Measurements from ENCODE around the gene PLEKHF1. TPM values are rescaled to one million over a fixed set of nuclear protein-coding genes. Genes with fewer than 3 reads are reported as not detected.
A peak's percentile ranks its signal among the peaks of the same experiment; 100 is the strongest.

Gene PLEKHF1
- total RNA-seq, 1 donor from 2014 or later = 9.6 TPM

DNA sequence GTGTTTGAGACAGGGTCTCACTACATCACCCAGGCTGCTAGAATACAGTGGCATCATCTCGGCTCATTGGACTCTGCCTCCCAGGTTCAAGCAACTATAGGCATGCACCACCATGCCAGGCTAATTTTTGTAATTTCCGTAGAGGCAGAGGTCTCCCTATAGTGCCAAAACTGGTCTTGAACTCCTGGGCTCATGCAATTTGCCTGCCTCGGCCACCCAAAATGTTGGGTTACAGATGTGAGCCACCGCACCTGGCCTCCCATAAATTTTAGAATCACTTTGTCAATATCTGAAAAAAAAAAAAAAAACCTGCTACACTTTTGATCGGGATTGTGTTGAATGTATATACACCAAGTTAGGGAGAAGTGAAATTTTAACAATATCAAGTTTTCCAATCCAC, 11.9 kb upstream of the PLEKHF1 start:
- Mint-ChIP-seq H3K9me3 (ENCODE audit: low read depth) (peaks cover 9% of the 10 kb centered on the region), H3K27me3 (no peaks in the 10 kb centered on the region), H3K27ac (no peak overlapping the region), H3K36me3 (ENCODE audit: insufficient read depth) (no peaks in the 10 kb centered on the region), H3K4me3 (ENCODE audit: low read depth) (no peak overlapping the region), H3K4me1 (ENCODE audit: low read depth) (peaks cover 2% of the 10 kb centered on the region)
- TF ChIP-seq, protein P1, sequence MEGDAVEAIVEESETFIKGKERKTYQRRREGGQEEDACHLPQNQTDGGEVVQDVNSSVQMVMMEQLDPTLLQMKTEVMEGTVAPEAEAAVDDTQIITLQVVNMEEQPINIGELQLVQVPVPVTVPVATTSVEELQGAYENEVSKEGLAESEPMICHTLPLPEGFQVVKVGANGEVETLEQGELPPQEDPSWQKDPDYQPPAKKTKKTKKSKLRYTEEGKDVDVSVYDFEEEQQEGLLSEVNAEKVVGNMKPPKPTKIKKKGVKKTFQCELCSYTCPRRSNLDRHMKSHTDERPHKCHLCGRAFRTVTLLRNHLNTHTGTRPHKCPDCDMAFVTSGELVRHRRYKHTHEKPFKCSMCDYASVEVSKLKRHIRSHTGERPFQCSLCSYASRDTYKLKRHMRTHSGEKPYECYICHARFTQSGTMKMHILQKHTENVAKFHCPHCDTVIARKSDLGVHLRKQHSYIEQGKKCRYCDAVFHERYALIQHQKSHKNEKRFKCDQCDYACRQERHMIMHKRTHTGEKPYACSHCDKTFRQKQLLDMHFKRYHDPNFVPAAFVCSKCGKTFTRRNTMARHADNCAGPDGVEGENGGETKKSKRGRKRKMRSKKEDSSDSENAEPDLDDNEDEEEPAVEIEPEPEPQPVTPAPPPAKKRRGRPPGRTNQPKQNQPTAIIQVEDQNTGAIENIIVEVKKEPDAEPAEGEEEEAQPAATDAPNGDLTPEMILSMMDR (IDR thresholded peaks at IDR 0.05; ENCODE audit: unreplicated experiment) = no peak
- no peak for DNase-seq (ENCODE audit: low spot score, unreplicated experiment)

DNA sequence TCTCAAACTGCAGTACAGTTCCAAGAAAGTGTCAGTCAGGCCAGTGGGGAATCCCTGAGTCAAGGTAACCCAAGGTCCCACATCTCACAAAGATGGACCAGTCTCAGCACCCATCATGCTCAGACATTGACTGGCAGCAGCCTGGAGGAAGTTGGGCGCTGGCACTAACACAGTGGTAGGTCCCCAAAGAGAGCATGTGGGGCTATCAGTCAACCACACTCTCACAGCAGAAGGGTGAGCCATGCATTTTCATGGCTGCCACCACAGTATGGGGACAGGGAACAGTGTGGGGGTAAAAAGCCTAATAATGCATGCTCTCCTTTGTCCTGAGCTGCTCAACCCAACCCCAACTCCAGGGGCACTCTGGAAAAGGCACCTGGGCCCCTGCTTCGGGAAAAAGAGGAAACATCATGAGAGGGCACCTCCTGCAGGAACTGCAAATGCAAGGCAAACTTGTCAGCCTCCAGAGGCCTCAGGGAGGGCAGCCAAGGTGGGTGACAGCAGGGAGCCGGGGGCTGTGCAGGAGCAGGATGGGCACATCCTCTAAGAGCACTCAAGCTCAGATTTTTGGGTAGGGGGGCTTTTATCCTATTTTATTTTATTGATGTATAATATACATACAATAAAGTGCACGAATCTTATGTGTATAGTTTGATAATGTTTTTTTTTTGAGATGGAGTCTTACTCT, 9.5 kb upstream of the PLEKHF1 start:
- TF ChIP-seq, protein P1 (IDR thresholded peaks at IDR 0.05; ENCODE audit: unreplicated experiment) = no peak
- DNase-seq (ENCODE audit: low spot score, unreplicated experiment) = no peak
- H3K9me3 Mint-ChIP-seq (ENCODE audit: low read depth) = peaks cover 9% of the 10 kb centered on the region
- no peak overlapping the region for H3K27ac Mint-ChIP-seq
- no peaks in the 10 kb centered on the region for H3K36me3 Mint-ChIP-seq (ENCODE audit: insufficient read depth)
- H3K4me1 Mint-ChIP-seq (ENCODE audit: low read depth) = no peaks in the 10 kb centered on the region
- no peak overlapping the region for H3K4me3 Mint-ChIP-seq (ENCODE audit: low read depth)
- H3K27me3 Mint-ChIP-seq = no peaks in the 10 kb centered on the region

DNA sequence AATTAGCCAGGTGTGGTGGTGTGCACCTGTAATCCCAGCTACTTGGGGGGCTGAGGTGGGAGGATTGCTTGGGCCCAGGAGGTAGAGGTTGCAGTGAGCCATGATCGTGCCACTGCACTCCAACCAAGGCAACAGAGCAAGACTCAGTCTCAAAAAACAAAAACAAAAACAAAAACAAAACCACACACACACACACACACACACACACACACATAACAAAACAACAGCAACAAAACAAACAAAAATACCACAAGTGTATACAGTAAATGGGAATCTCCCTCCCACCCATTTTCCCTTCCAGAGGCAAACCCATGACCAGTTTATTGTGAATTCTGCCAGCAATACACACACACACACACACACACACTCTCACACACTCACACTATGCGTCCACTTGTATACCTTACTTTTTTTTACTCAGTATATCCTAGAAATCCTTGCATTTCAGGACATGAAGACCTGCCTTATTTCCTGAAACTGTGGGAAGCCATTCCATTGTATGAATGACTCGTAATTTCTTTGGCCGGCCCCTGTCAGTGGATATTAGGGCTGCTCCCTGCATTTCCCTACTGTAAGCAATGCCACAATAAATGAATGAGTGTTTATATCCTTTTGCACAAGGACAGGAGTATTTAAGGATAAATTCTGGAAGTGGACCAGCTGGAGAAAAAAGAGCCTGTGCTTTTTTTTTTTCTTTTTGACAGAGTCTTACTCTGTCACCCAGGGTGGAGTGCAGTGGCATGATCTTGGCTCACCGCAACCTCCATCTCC, 6.9 kb upstream of the PLEKHF1 start:
- TF ChIP-seq, protein P1 (IDR thresholded peaks at IDR 0.05; ENCODE audit: unreplicated experiment) = no peak
- H3K9me3 Mint-ChIP-seq (ENCODE audit: low read depth) = peaks cover 5% of the 10 kb centered on the region
- H3K27me3 Mint-ChIP-seq = no peaks in the 10 kb centered on the region
- no peak overlapping the region for H3K4me3 Mint-ChIP-seq (ENCODE audit: low read depth)
- H3K27ac Mint-ChIP-seq = no peak overlapping the region
- H3K4me1 Mint-ChIP-seq (ENCODE audit: low read depth) = peaks cover 17% of the 10 kb centered on the region
- H3K36me3 Mint-ChIP-seq (ENCODE audit: insufficient read depth) = no peaks in the 10 kb centered on the region
- DNase-seq (ENCODE audit: low spot score, unreplicated experiment) = no peak

DNA sequence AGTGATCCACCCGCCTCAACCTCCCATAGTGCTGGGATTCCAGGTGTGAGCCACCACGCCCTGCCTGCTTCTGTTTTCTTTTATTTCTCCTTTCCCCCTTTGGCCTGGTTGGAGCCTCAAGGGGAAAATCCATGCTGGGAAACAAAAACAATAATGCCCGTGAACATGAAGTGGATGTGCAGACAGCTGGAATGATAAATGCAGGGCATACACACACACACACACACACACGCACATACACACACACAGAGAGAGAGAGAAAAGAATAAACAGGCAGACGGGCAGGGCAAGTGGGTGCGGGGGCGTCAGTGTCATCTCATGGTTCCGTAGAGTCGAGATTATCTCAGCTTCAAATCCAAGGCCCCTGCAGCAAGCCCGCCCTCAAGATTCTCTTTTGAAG, 4.4 kb upstream of the PLEKHF1 start:
- H3K27ac Mint-ChIP-seq = no peak overlapping the region
- H3K36me3 Mint-ChIP-seq (ENCODE audit: insufficient read depth) = no peaks in the 10 kb centered on the region
- peaks cover 4% of the 10 kb centered on the region for H3K27me3 Mint-ChIP-seq
- no peaks in the 10 kb centered on the region for H3K9me3 Mint-ChIP-seq (ENCODE audit: low read depth)
- peaks cover 17% of the 10 kb centered on the region for H3K4me1 Mint-ChIP-seq (ENCODE audit: low read depth)
- H3K4me3 Mint-ChIP-seq (ENCODE audit: low read depth) = no peak overlapping the region
- TF ChIP-seq, protein P1 (IDR thresholded peaks at IDR 0.05; ENCODE audit: unreplicated experiment) = no peak
- DNase-seq (ENCODE audit: low spot score, unreplicated experiment) = no peak

DNA sequence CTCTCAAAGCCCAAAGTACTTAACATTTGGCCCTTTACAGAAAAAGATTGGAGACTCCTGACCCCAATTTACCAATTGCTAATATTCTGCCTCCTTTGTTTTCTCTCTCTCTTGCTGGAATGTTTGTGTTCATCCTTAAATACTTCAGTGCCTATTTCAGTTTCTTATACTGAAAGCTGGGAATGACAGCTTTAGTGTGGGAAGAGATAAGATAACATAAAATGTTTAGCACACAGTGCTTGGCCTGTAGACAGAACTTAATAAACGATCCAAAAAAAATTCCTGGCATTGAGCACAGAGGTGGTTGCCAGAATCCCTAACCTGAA, 3.0 kb upstream of the PLEKHF1 start:
- Mint-ChIP-seq H3K27me3 (peaks cover 4% of the 10 kb centered on the region), H3K9me3 (ENCODE audit: low read depth) (no peaks in the 10 kb centered on the region), H3K36me3 (ENCODE audit: insufficient read depth) (no peaks in the 10 kb centered on the region), H3K4me1 (ENCODE audit: low read depth) (peaks cover 29% of the 10 kb centered on the region), H3K27ac (peak overlapping the region; percentile 90), H3K4me3 (ENCODE audit: low read depth) (peak overlapping the region; percentile 52)
- DNase-seq (ENCODE audit: low spot score, unreplicated experiment) = no peak
- TF ChIP-seq, protein P1 (IDR thresholded peaks at IDR 0.05; ENCODE audit: unreplicated experiment) = no peak

All from progenitor cell of endocrine pancreas (in vitro differentiated cells).